ENCODE results near the gene ZP2. TPM values are rescaled to one million over a fixed set of nuclear protein-coding genes. Genes with fewer than 3 reads are reported as not detected.
"Not testable (repeated sequence)": the region's sequence is repeated elsewhere in the genome, so short reads cannot be mapped to it uniquely, and the experiment has no call there.

ZP2 gene
- total RNA-seq, 2 experiments from 2014 or later: not detected

- peaks cover 7% of the 10 kb centered on the region; the same call in 1 of the 2 replicates for H3K9me3 ChIP-seq (ENCODE audit: low read length)
- no peaks in the 10 kb centered on the region for H3K4me1 ChIP-seq (ENCODE audit: insufficient read depth, low read length, poor library complexity, severe bottlenecking)
- no peak overlapping the region for H3K4me3 ChIP-seq (ENCODE audit: low read depth, low read length, poor library complexity, severe bottlenecking)
- no peaks in the 10 kb centered on the region for H4K20me1 ChIP-seq (ENCODE audit: insufficient read depth, low read length)
- no peak overlapping the region for H2AFZ ChIP-seq (ENCODE audit: low read length)
- H3K9me2 ChIP-seq (ENCODE audit: insufficient read depth, low read length): no peaks in the 10 kb centered on the region
- H3K36me3 ChIP-seq (ENCODE audit: insufficient read depth, low read length): peaks cover 89% of the 10 kb centered on the region
- H3K4me2 ChIP-seq (ENCODE audit: low read length): no peak overlapping the region
- CTCF ChIA-PET (ENCODE audit: unreplicated experiment): no interaction called here
- H3K27ac ChIP-seq (ENCODE audit: low read depth, low read length, poor library complexity, severe bottlenecking): no peak overlapping the region
- intact Hi-C loops (cut with micrococcal nuclease; ENCODE audit: unreplicated experiment): no loop called here
- POLR2A ChIA-PET: interaction anchor here (0.6 kb wide), 1 partner anchor 1505 kb away, joined by 4 read pairs; no protein-coding TSS in a partner anchor
- no TSS peak for BruUV-seq (replicated peaks)
- no peak for DNase-seq (ENCODE audit: low spot score)
- TF ChIP-seq CTCF (conservative IDR thresholded peaks at IDR 0.05; ENCODE audit: low read length) (no peak), EZH2phosphoT487 (IDR thresholded peaks at IDR 0.05; ENCODE audit: borderline replicate concordance, low read depth, low read length) (no peak)
- H3K79me2 ChIP-seq (ENCODE audit: insufficient read depth, low read depth, low read length): no peaks in the 10 kb centered on the region
These were observed 32.0 kb downstream of the ZP2 start for GRCh38 chr16:21179126-21179982.

GRCh38 chr16:21175397-21175796 is 36.0 kb downstream of the ZP2 start:
- intact Hi-C loops (cut with micrococcal nuclease; ENCODE audit: unreplicated experiment): no loop called here
- H2AFZ ChIP-seq (ENCODE audit: low read length): no peak overlapping the region
- no peak for TF ChIP-seq CTCF (conservative IDR thresholded peaks at IDR 0.05; ENCODE audit: low read length)
- ChIA-PET POLR2A (interaction anchor here (0.6 kb wide), 1 partner anchor 48 kb away, joined by 3 read pairs; no protein-coding TSS in a partner anchor), CTCF (ENCODE audit: unreplicated experiment) (no interaction called here)
- no peaks in the 10 kb centered on the region for H3K9me2 ChIP-seq (ENCODE audit: insufficient read depth, low read length)
- H3K4me3 ChIP-seq (ENCODE audit: low read depth, low read length, poor library complexity, severe bottlenecking): no peak overlapping the region
- no peak for DNase-seq (ENCODE audit: low spot score)
- H3K79me2 ChIP-seq (ENCODE audit: insufficient read depth, low read depth, low read length): no peaks in the 10 kb centered on the region
- H3K9me3 ChIP-seq (ENCODE audit: low read length): peaks cover 7% of the 10 kb centered on the region; the same call in 1 of the 2 replicates
- H3K27ac ChIP-seq (ENCODE audit: low read depth, low read length, poor library complexity, severe bottlenecking): no peak overlapping the region
- no peaks in the 10 kb centered on the region for H4K20me1 ChIP-seq (ENCODE audit: insufficient read depth, low read length)
- H3K36me3 ChIP-seq (ENCODE audit: insufficient read depth, low read length): peaks cover 96% of the 10 kb centered on the region
- BruUV-seq (replicated peaks): no TSS peak
- H3K4me2 ChIP-seq (ENCODE audit: low read length): no peak overlapping the region
- no peaks in the 10 kb centered on the region for H3K4me1 ChIP-seq (ENCODE audit: insufficient read depth, low read length, poor library complexity, severe bottlenecking)

- H3K9me2 ChIP-seq (ENCODE audit: insufficient read depth, low read length): no peaks in the 10 kb centered on the region
- H2AFZ ChIP-seq (ENCODE audit: low read length): no peak overlapping the region
- peaks cover 76% of the 10 kb centered on the region for H3K36me3 ChIP-seq (ENCODE audit: insufficient read depth, low read length)
- CTCF ChIA-PET (ENCODE audit: unreplicated experiment): no interaction called here
- no peak overlapping the region for H3K27ac ChIP-seq (ENCODE audit: low read depth, low read length, poor library complexity, severe bottlenecking)
- no peak for DNase-seq (ENCODE audit: low spot score)
- intact Hi-C loops (cut with micrococcal nuclease; ENCODE audit: unreplicated experiment): no loop called here
- H3K79me2 ChIP-seq (ENCODE audit: insufficient read depth, low read depth, low read length): no peaks in the 10 kb centered on the region
- H3K4me1 ChIP-seq (ENCODE audit: insufficient read depth, low read length, poor library complexity, severe bottlenecking): no peaks in the 10 kb centered on the region
- H3K4me3 ChIP-seq (ENCODE audit: low read depth, low read length, poor library complexity, severe bottlenecking): no peak overlapping the region
- H4K20me1 ChIP-seq (ENCODE audit: insufficient read depth, low read length): no peaks in the 10 kb centered on the region
- no peak overlapping the region for H3K4me2 ChIP-seq (ENCODE audit: low read length)
- POLR2A ChIA-PET: no interaction called here
- no peaks in the 10 kb centered on the region for H3K9me3 ChIP-seq (ENCODE audit: low read length)
- BruUV-seq (replicated peaks): no TSS peak
- TF ChIP-seq CTCF (conservative IDR thresholded peaks at IDR 0.05; ENCODE audit: low read length): no peak
- no peak for TF ChIP-seq EZH2phosphoT487 (IDR thresholded peaks at IDR 0.05; ENCODE audit: borderline replicate concordance, low read depth, low read length)
These were observed 38.7 kb downstream of the ZP2 start for GRCh38 chr16:21172650-21173049.

GRCh38 chr16:21170116-21170515 is 41.3 kb downstream of the ZP2 start:
- H3K4me3 ChIP-seq (ENCODE audit: low read depth, low read length, poor library complexity, severe bottlenecking); intact Hi-C loops (cut with micrococcal nuclease; ENCODE audit: unreplicated experiment); CTCF ChIA-PET (ENCODE audit: unreplicated experiment); DNase-seq (ENCODE audit: low spot score); POLR2A ChIA-PET; H4K20me1 ChIP-seq (ENCODE audit: insufficient read depth, low read length); BruUV-seq (replicated peaks); H3K4me1 ChIP-seq (ENCODE audit: insufficient read depth, low read length, poor library complexity, severe bottlenecking); H3K79me2 ChIP-seq (ENCODE audit: insufficient read depth, low read depth, low read length); H3K27ac ChIP-seq (ENCODE audit: low read depth, low read length, poor library complexity, severe bottlenecking); H3K4me2 ChIP-seq (ENCODE audit: low read length); H3K9me3 ChIP-seq (ENCODE audit: low read length); H3K9me2 ChIP-seq (ENCODE audit: insufficient read depth, low read length); H2AFZ ChIP-seq (ENCODE audit: low read length): not testable (repeated sequence)
- H3K36me3 ChIP-seq (ENCODE audit: insufficient read depth, low read length): peaks cover 64% of the 10 kb centered on the region
